Stomach (tissue), 4 donors: ENCODE results near the gene VBP1.
A peak's percentile ranks its signal among the peaks of the same experiment; 100 is the strongest.

ENCODE experiments used
- POLR2A ChIP-seq, 4 donors: fragments of 450-650 bp; IDR thresholded peaks; one replicate each; pipeline ENCODE4 v1.6.1; 2016; ENCODE audit warnings: antibody characterized with exemption in 4 of 4, control low read depth in 2 of 4, mild to moderate bottlenecking in 1 of 4, moderate library complexity in 1 of 4
- POLR2AphosphoS5 ChIP-seq, 3 donors: sonication (generic); formaldehyde crosslinking; IDR thresholded peaks; one replicate each; pipeline ENCODE4 v1.6.1; 2016; ENCODE audit warnings: antibody characterized with exemption in 3 of 3
- TF ChIP-seq, protein P1 (sequence below), 7 experiments: fragments of 450-650 bp in 4 of 7; fragments of 200-600 bp in 3 of 7; sonication (generic) in 3 of 7; IDR thresholded peaks; one replicate each; pipeline ENCODE4 v1.5.1; 2016 to 2019; ENCODE audit warnings: antibody characterized with exemption in 7 of 7, control low read depth in 2 of 7, mild to moderate bottlenecking in 1 of 7

DNA sequence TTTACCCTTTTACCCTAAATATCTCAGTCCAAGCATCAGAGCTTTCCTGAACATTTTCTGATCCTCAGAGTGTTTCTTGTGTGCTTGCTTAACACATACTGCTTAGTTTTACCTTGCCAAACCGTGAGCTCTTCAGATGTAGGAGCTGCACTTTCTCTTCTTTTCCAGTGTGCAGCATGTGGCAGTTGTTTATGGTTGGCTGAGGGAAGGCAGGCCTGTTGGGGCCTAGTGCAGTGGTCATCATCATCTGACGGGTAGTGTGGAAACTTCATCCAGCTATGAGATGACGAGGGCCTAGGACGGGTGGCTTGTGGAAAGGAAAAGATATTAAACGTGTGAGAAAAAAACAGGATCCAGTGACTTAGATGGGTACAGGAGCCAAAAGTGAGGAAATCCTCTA lies 21.5 kb downstream of the VBP1 start:
- peak in 1 of 3 donors; percentile 7 for TF ChIP-seq POLR2AphosphoS5 (IDR thresholded peaks at IDR 0.05)
- TF ChIP-seq POLR2A (IDR thresholded peaks at IDR 0.05), result no peak
- TF ChIP-seq, protein P1, sequence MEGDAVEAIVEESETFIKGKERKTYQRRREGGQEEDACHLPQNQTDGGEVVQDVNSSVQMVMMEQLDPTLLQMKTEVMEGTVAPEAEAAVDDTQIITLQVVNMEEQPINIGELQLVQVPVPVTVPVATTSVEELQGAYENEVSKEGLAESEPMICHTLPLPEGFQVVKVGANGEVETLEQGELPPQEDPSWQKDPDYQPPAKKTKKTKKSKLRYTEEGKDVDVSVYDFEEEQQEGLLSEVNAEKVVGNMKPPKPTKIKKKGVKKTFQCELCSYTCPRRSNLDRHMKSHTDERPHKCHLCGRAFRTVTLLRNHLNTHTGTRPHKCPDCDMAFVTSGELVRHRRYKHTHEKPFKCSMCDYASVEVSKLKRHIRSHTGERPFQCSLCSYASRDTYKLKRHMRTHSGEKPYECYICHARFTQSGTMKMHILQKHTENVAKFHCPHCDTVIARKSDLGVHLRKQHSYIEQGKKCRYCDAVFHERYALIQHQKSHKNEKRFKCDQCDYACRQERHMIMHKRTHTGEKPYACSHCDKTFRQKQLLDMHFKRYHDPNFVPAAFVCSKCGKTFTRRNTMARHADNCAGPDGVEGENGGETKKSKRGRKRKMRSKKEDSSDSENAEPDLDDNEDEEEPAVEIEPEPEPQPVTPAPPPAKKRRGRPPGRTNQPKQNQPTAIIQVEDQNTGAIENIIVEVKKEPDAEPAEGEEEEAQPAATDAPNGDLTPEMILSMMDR (IDR thresholded peaks at IDR 0.05), result no peak
